GM12878 (cell line): Measurements from ENCODE around the gene UST. TPM values are rescaled to one million over a fixed set of nuclear protein-coding genes. Genes with fewer than 3 reads are reported as not detected.

Experiments used
- ATAC-seq: fragments of 200-7000 bp; cut with Tn5 transposase; 3 replicates; pipeline ENCODE4 v1.9.1; 2020; ENCODE audit warnings: mild to moderate bottlenecking, moderate library complexity
- BruUV-seq: library from RNA; stranded (reverse); fragments of 400-500 nt; replicated peaks from 2 replicates; lab custom pipeline; 2021; lab: Mats Ljungman, UMichigan
- CTCF ChIA-PET: fragments of 300-600 bp; sonication (Branson Sonifier 250); formaldehyde crosslinking; extraction: SDS; loops from one replicate; lab custom pipeline; 2021; ENCODE audit warnings: inconsistent platforms; lab: Yijun Ruan, JAX
- POLR2A ChIA-PET: fragments of 350-600 bp; formaldehyde crosslinking; extraction: SDS; loops from one replicate; lab custom pipeline; 2021; ENCODE audit warnings: inconsistent platforms; lab: Charles Lee
- RAD21 ChIA-PET: fragments of 300-600 bp; sonication (Branson Sonifier 250); formaldehyde crosslinking; loops from one replicate; lab custom pipeline; 2023; ENCODE audit warnings: antibody characterized with exemption; ENCODE audit not compliant: unreplicated experiment; lab: Charles Lee
- SMC1A ChIA-PET: fragments of 300-600 bp; sonication (Branson Sonifier 250); formaldehyde crosslinking; loops from one replicate; lab custom pipeline; 2023; ENCODE audit not compliant: unreplicated experiment, uncharacterized antibody; lab: Charles Lee
- DNase-seq: peaks from one replicate; pipeline ENCODE4 v3.0.0-alpha.2; 2011; ENCODE audit warnings: low read depth, low spot score
- FAIRE-seq: peaks from 3 replicates; lab custom pipeline; 2011; peaks lifted over from hg19 to GRCh38; lab: Jason Lieb, UNC
- H2AFZ ChIP-seq: 2 replicates; pipeline ENCODE4 v1.6.0; 2011; ENCODE audit warnings: low read depth, low read length, control low read depth; ENCODE audit not compliant: control insufficient read depth
- H3K27ac ChIP-seq: 2 replicates; pipeline ENCODE4 v1.5.1; 2011; ENCODE audit warnings: control low read depth; ENCODE audit not compliant: control insufficient read depth, insufficient read depth
- H3K27me3 ChIP-seq, 2 experiments: replicated peaks in 1 of 2; 2 replicates each; pipeline versions ENCODE4 v1.6.0 to v1.6.1; 2011; ENCODE audit warnings: low read length in 1 of 2; ENCODE audit not compliant: control insufficient read depth in 2 of 2, insufficient read depth in 2 of 2
- H3K36me3 ChIP-seq, 2 experiments: 2 replicates each; pipeline ENCODE4 v1.5.1; 2011; ENCODE audit warnings: low read length in 1 of 2; ENCODE audit not compliant: control insufficient read depth in 2 of 2, insufficient read depth in 2 of 2
- H3K4me1 ChIP-seq: 2 replicates; pipeline ENCODE4 v1.6.1; 2011; ENCODE audit warnings: mild to moderate bottlenecking, low read length, moderate library complexity, mixed read lengths; ENCODE audit not compliant: control insufficient read depth, insufficient read depth
- H3K4me2 ChIP-seq: 2 replicates; pipeline ENCODE4 v1.6.0; 2011; ENCODE audit warnings: control low read depth; ENCODE audit not compliant: control insufficient read depth, insufficient read depth
- H3K4me3 ChIP-seq: fragments of 200-600 bp; sonication (generic); 2 replicates; pipeline ENCODE4 v1.5.1; 2016
- H3K79me2 ChIP-seq: 2 replicates; pipeline ENCODE4 v1.6.0; 2011; ENCODE audit warnings: low read length; ENCODE audit not compliant: control insufficient read depth, insufficient read depth
- H3K9ac ChIP-seq: 2 replicates; pipeline ENCODE4 v1.8.0; 2011; ENCODE audit warnings: low read length, control low read depth, mixed read lengths; ENCODE audit not compliant: control insufficient read depth, insufficient read depth
- H3K9me3 ChIP-seq: replicated peaks from 3 replicates; pipeline ENCODE4 v1.5.1; 2011; ENCODE audit warnings: mild to moderate bottlenecking, low read length; ENCODE audit not compliant: control insufficient read depth, insufficient read depth
- H4K20me1 ChIP-seq: 2 replicates; pipeline ENCODE4 v1.6.0; 2011; ENCODE audit not compliant: control insufficient read depth, insufficient read depth
- ASH2L ChIP-seq: fragments of 300-600, 200-600 bp; sonication (generic); IDR thresholded peaks from 2 replicates; pipeline ENCODE4 v1.6.1; 2017; ENCODE audit warnings: low read depth, mild to moderate bottlenecking, borderline replicate concordance
- ATF7 ChIP-seq: fragments of 450-650 bp; IDR thresholded peaks from 2 replicates; pipeline ENCODE4 v1.6.1; 2016; ENCODE audit warnings: low read depth, mild to moderate bottlenecking
- NFIC ChIP-seq: IDR thresholded peaks from 2 replicates; pipeline ENCODE4 v1.6.1; 2012; ENCODE audit warnings: low read depth, mild to moderate bottlenecking, inconsistent platforms, low read length, moderate library complexity
- NFXL1 ChIP-seq: fragments of 450-650 bp; IDR thresholded peaks from 2 replicates; pipeline ENCODE4 v1.6.1; 2017; ENCODE audit warnings: antibody characterized with exemption, mild to moderate bottlenecking, borderline replicate concordance
- NR2C2 ChIP-seq: IDR thresholded peaks from 2 replicates; pipeline ENCODE4 v1.6.1; 2011; ENCODE audit warnings: borderline replicate concordance, low read depth; ENCODE audit not compliant: control insufficient read depth, insufficient read length
- POLR2AphosphoS5 ChIP-seq: IDR thresholded peaks from 2 replicates; pipeline ENCODE4 v1.6.1; 2011; ENCODE audit warnings: mild to moderate bottlenecking, low read length, inconsistent platforms
- RAD21 ChIP-seq: IDR thresholded peaks from 2 replicates; pipeline ENCODE4 v1.6.1; 2011; ENCODE audit warnings: mild to moderate bottlenecking, low read depth, low read length, moderate library complexity; ENCODE audit not compliant: insufficient read depth
- SMC3 ChIP-seq: IDR thresholded peaks from 2 replicates; pipeline ENCODE4 v1.6.1; 2011; ENCODE audit warnings: low read length, improper control_type of control experiment, borderline replicate concordance
- TAF1 ChIP-seq: IDR thresholded peaks from 2 replicates; pipeline ENCODE4 v1.6.1; 2011; ENCODE audit warnings: mild to moderate bottlenecking, low read depth, low read length, borderline replicate concordance
- ZBED1 ChIP-seq: IDR thresholded peaks from 2 replicates; pipeline ENCODE4 v1.6.1; 2016; ENCODE audit warnings: borderline replicate concordance
- ZNF24 ChIP-seq: fragments of 450-650 bp; IDR thresholded peaks from 2 replicates; pipeline ENCODE4 v1.6.1; 2017; ENCODE audit warnings: antibody characterized with exemption, mild to moderate bottlenecking
- WGBS: methylation state at CpG from one replicate; pipeline ENCODE4 v1.1.6; 2016; ENCODE audit warnings: low lambda C conversion rate; ENCODE audit not compliant: insufficient replicate concordance, insufficient coverage; ENCODE audit errors: missing lambda C conversion rate; 5-methylcytosine and 5-hydroxymethylcytosine counted together
- in situ Hi-C: fragments of 300-500 bp; cut with MboI; formaldehyde crosslinking; loops from 9 replicates; pipeline ENCODE4 v1.14.3; 2018; ENCODE audit warnings: mixed read lengths
- intact Hi-C: fragments of 100-400 bp; cut with micrococcal nuclease; formaldehyde crosslinking; loops from one replicate; pipeline ENCODE4 v1.14.2; 2022; ENCODE audit not compliant: unreplicated experiment
- polyA plus RNA-seq, 11 experiments: library from polyadenylated mRNA; depleted of rRNA in 4 of 11; unstranded in 6 of 11; stranded (reverse) in 5 of 11; fragments of >200 nt; fragmentation: Nextera tagmentation in 4 of 11; fragmentation: Illumina TruSeq in 1 of 11; extraction: Ambion mirVana in 4 of 11; extraction: Trizol in 1 of 11; gene quantifications; 1 replicate in 1 of 11; 2 replicates in 10 of 11; pipeline versions ENCODE4 v1.2.1 to v1.2.3, GENCODE V29; 2011 to 2016; ENCODE audit warnings: inconsistent platforms in 2 of 11, missing spikeins in 2 of 11, low read depth in 1 of 11
- total RNA-seq, 4 experiments: library from RNA; depleted of rRNA in 3 of 4; stranded (reverse); fragments of >200 nt in 3 of 4; fragmentation: Illumina TruSeq in 1 of 4; extraction: Trizol in 1 of 4; gene quantifications; 2 replicates each; pipeline versions ENCODE4 v1.2.1 to v1.2.3, GENCODE V29; 2013 to 2021
- TF ChIP-seq, protein P1 (sequence below): IDR thresholded peaks from 2 replicates; pipeline ENCODE4 v1.6.1; 2012; ENCODE audit warnings: low read length, inconsistent platforms
- TF ChIP-seq, protein P2 (sequence below), 3 experiments: IDR thresholded peaks in 2 of 3; conservative IDR thresholded peaks in 1 of 3; 2 replicates each; pipeline ENCODE4 v1.5.1; 2011; ENCODE audit warnings: low read depth in 3 of 3, low read length in 3 of 3, mild to moderate bottlenecking in 3 of 3, control low read depth in 2 of 3, moderate library complexity in 2 of 3, inconsistent platforms in 1 of 3, mixed read lengths in 1 of 3; ENCODE audit not compliant: control insufficient read depth in 2 of 3, insufficient read depth in 1 of 3; ENCODE audit errors: extremely low read depth in 1 of 3
- TF ChIP-seq, protein P3 (sequence below): IDR thresholded peaks from 2 replicates; pipeline ENCODE4 v1.6.1; 2011; ENCODE audit warnings: low read depth, low read length, improper control_type of control experiment, borderline replicate concordance

Gene UST
- total and polyA plus RNA-seq, 10 of the 15 experiments (the other 5 are each of a cell fraction or from before 2014, with no cell fraction given) = 0.74 to 43.3 (median 2.2) TPM

DNA sequence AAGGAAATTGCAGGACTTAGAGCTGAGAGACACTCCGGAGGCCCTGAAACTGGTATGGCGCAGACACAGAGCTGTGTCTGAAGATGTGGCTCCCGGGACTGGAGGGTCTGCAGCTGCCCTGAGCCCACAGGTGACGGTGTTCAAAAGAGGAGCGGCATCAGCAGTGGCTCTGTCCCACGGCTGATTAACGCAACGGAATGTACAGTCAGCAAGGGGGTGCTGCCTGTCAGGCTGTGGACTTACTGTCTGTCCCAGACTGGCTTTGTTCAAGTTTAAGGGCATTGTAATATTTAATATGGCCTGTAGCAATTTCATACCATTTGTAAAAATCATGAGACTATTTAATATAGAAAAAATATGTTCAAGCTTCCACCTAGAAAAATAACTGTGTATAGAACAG, 342.7 kb downstream of the UST start:
- ChIA-PET SMC1A (interaction anchor here (0.8 to 6.3 kb wide), 10 partner anchors 13 to 432 kb away, joined by 3 to 74 read pairs (median 4); no protein-coding TSS in a partner anchor), RAD21 (interaction anchor here (1.4 to 1.8 kb wide), 4 partner anchors 57 to 426 kb away, joined by 4 to 6 read pairs (median 6); no protein-coding TSS in a partner anchor), POLR2A (interaction anchor here (0.6 kb wide), 1 partner anchor 401 kb away, joined by 3 read pairs; no protein-coding TSS in a partner anchor), CTCF (interaction anchor here (0.9 to 8.6 kb wide), 11 partner anchors 9 to 428 kb away, joined by 3 to 138 read pairs (median 5); no protein-coding TSS in a partner anchor)
- in situ Hi-C loops (no loop called here), intact Hi-C loops (no loop called here)
- no peak overlapping the region for H3K4me3 ChIP-seq
- no peaks in the 10 kb centered on the region for H3K79me2 ChIP-seq
- no peak for ATAC-seq
- 63% methylated on average over 8 of the region's 8 CpGs for WGBS
- H3K4me2 ChIP-seq = no peak overlapping the region
- no peak overlapping the region for H3K9ac ChIP-seq
- H3K9me3 ChIP-seq = no peaks in the 10 kb centered on the region
- no peak for TF ChIP-seq NFXL1
- peak; percentile 49 for TF ChIP-seq RAD21
- TF ChIP-seq TAF1 = no peak
- no peak for TF ChIP-seq ATF7
- no peak for TF ChIP-seq ZBED1
- TF ChIP-seq ASH2L = no peak
- TF ChIP-seq POLR2AphosphoS5 = no peak
- no peak for TF ChIP-seq NFIC
- no peak for TF ChIP-seq NR2C2
- TF ChIP-seq SMC3 = no peak
- TF ChIP-seq, protein P1, sequence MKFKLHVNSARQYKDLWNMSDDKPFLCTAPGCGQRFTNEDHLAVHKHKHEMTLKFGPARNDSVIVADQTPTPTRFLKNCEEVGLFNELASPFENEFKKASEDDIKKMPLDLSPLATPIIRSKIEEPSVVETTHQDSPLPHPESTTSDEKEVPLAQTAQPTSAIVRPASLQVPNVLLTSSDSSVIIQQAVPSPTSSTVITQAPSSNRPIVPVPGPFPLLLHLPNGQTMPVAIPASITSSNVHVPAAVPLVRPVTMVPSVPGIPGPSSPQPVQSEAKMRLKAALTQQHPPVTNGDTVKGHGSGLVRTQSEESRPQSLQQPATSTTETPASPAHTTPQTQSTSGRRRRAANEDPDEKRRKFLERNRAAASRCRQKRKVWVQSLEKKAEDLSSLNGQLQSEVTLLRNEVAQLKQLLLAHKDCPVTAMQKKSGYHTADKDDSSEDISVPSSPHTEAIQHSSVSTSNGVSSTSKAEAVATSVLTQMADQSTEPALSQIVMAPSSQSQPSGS = no peak
- TF ChIP-seq, protein P2, sequence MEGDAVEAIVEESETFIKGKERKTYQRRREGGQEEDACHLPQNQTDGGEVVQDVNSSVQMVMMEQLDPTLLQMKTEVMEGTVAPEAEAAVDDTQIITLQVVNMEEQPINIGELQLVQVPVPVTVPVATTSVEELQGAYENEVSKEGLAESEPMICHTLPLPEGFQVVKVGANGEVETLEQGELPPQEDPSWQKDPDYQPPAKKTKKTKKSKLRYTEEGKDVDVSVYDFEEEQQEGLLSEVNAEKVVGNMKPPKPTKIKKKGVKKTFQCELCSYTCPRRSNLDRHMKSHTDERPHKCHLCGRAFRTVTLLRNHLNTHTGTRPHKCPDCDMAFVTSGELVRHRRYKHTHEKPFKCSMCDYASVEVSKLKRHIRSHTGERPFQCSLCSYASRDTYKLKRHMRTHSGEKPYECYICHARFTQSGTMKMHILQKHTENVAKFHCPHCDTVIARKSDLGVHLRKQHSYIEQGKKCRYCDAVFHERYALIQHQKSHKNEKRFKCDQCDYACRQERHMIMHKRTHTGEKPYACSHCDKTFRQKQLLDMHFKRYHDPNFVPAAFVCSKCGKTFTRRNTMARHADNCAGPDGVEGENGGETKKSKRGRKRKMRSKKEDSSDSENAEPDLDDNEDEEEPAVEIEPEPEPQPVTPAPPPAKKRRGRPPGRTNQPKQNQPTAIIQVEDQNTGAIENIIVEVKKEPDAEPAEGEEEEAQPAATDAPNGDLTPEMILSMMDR (IDR thresholded peaks at IDR 0.05 in 2 of 3, conservative IDR thresholded peaks at IDR 0.05 in 1 of 3; ENCODE audit: control insufficient read depth in 2 of 3, extremely low read depth in 1 of 3, insufficient read depth in 1 of 3, low read depth in 3 of 3, low read length in 3 of 3) = peak in 1 of 3 experiments; percentile 35; a peak in 1 of 6 replicates
- TF ChIP-seq ZNF24 = no peak
- TF ChIP-seq, protein P3, sequence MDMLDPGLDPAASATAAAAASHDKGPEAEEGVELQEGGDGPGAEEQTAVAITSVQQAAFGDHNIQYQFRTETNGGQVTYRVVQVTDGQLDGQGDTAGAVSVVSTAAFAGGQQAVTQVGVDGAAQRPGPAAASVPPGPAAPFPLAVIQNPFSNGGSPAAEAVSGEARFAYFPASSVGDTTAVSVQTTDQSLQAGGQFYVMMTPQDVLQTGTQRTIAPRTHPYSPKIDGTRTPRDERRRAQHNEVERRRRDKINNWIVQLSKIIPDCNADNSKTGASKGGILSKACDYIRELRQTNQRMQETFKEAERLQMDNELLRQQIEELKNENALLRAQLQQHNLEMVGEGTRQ = no peak
- H3K27ac ChIP-seq = no peak overlapping the region
- no peaks in the 10 kb centered on the region for H3K4me1 ChIP-seq
- H4K20me1 ChIP-seq = no peaks in the 10 kb centered on the region
- BruUV-seq = no TSS peak
- H3K27me3 ChIP-seq = no peaks in the 10 kb centered on the region
- no peak for FAIRE-seq
- no peak overlapping the region for H2AFZ ChIP-seq
- DNase-seq = no peak
- no peaks in the 10 kb centered on the region for H3K36me3 ChIP-seq
